Upper lobe of left lung (tissue), 4 donors: Measurements from ENCODE around the gene TTC12.

Experiments
- EP300 ChIP-seq, 4 donors: sonication (generic); formaldehyde crosslinking; IDR thresholded peaks; one replicate each; pipeline ENCODE4 v1.5.1; 2017; ENCODE audit warnings: antibody characterized with exemption in 4 of 4, control low read depth in 2 of 4
- TF ChIP-seq, protein P1 (sequence below), 6 experiments: fragments of 450-650 bp in 4 of 6; fragments of 200-600 bp in 2 of 6; sonication (generic) in 2 of 6; IDR thresholded peaks; one replicate each; pipeline ENCODE4 v1.5.1; 2016 to 2019; ENCODE audit warnings: antibody characterized with exemption in 6 of 6

DNA sequence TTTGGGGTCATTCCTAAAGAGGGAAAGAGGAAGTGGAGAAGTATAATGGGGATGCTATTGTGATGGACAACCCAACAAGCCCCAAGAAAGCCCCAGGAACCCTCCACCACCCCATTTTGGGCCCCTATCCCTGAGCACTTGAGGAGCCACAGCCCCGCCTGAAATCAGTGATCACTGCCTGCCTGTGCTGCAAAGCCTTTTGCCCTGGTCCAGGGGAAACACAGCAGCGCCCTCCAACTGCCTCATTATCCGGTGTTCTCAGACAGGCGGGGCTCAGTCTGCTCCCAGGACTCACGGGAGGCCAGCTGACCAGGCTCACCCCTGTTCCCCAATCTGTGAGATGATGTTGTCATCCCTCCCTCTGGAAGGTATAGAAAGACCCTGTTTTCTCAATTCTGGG is 44.7 kb upstream of the TTC12 start:
- TF ChIP-seq EP300 (IDR thresholded peaks at IDR 0.05) = no peak
- TF ChIP-seq, protein P1, sequence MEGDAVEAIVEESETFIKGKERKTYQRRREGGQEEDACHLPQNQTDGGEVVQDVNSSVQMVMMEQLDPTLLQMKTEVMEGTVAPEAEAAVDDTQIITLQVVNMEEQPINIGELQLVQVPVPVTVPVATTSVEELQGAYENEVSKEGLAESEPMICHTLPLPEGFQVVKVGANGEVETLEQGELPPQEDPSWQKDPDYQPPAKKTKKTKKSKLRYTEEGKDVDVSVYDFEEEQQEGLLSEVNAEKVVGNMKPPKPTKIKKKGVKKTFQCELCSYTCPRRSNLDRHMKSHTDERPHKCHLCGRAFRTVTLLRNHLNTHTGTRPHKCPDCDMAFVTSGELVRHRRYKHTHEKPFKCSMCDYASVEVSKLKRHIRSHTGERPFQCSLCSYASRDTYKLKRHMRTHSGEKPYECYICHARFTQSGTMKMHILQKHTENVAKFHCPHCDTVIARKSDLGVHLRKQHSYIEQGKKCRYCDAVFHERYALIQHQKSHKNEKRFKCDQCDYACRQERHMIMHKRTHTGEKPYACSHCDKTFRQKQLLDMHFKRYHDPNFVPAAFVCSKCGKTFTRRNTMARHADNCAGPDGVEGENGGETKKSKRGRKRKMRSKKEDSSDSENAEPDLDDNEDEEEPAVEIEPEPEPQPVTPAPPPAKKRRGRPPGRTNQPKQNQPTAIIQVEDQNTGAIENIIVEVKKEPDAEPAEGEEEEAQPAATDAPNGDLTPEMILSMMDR (IDR thresholded peaks at IDR 0.05) = no peak
